Measurements from ENCODE around the gene SEC16A. TPM values are rescaled to one million over a fixed set of nuclear protein-coding genes. Genes with fewer than 3 reads are reported as not detected.

The SEC16A gene
- total and polyA plus RNA-seq, 4 donors = 21.7 to 96.1 (median 66.0) TPM

DNA sequence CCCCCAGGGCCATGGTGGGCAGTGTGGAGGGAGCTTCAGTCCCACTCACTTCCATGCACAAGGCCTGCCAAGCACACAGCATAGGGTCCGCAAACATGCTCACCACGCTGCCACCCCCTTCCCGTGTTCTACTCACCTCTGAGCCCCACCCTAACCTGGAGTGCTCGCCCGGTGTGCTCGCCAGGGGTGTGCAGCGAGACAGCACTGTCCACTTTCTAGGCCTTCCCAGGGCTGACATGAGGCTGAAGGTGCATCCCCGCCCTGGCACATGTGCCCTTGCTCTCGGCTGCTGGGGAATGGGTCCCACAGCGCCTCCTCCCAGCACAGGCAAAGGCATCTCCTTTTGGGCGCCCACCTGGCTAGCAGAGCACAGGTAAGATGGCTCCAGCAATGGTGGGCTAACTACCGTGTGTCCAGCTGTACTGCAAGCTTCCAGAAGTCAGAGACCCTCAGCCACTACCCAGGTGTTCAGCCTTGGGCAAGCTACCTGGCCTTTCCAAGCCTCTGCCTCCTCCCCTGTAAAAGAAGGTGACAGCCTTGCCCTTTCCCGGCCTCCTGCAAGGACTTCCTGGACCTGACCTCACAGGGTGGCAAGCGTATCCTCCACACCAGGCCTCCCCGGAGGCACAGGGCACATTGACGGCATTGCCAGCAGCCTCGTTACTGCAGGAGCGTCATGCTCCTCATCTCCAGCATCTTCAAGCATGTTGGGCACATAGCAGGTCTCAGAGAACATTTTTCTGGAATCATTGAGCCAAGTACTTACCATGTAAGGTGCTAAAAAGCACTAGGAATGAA is 4.2 kb upstream of the SEC16A start:
- H3K36me3 ChIP-seq (ENCODE audit: control insufficient read depth in 4 of 4, insufficient read depth in 3 of 4, low read depth in 1 of 4, low read length in 3 of 4) = no peaks in the 10 kb centered on the region
- no peak for DNase-seq (ENCODE audit: low spot score)
- no peaks in the 10 kb centered on the region for H3K27me3 ChIP-seq (ENCODE audit: control insufficient read depth in 4 of 4, insufficient read depth in 4 of 4, low read length in 3 of 4)
- H3K9me3 ChIP-seq (ENCODE audit: control insufficient read depth in 4 of 4, low read length in 3 of 4) = no peaks in the 10 kb centered on the region
- TF ChIP-seq MAX (IDR thresholded peaks at IDR 0.05) (no peak), NR2F2 (IDR thresholded peaks at IDR 0.05) (no peak), FOXA1 (IDR thresholded peaks at IDR 0.05) (no peak), CTCF (IDR thresholded peaks at IDR 0.05; ENCODE audit: low read depth, low read length, missing input control) (no peak), YY1 (IDR thresholded peaks at IDR 0.05) (no peak)
- TF ChIP-seq, protein P1, sequence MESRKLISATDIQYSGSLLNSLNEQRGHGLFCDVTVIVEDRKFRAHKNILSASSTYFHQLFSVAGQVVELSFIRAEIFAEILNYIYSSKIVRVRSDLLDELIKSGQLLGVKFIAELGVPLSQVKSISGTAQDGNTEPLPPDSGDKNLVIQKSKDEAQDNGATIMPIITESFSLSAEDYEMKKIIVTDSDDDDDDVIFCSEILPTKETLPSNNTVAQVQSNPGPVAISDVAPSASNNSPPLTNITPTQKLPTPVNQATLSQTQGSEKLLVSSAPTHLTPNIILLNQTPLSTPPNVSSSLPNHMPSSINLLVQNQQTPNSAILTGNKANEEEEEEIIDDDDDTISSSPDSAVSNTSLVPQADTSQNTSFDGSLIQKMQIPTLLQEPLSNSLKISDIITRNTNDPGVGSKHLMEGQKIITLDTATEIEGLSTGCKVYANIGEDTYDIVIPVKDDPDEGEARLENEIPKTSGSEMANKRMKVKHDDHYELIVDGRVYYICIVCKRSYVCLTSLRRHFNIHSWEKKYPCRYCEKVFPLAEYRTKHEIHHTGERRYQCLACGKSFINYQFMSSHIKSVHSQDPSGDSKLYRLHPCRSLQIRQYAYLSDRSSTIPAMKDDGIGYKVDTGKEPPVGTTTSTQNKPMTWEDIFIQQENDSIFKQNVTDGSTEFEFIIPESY (IDR thresholded peaks at IDR 0.05) = no peak
- TF ChIP-seq, protein P2, sequence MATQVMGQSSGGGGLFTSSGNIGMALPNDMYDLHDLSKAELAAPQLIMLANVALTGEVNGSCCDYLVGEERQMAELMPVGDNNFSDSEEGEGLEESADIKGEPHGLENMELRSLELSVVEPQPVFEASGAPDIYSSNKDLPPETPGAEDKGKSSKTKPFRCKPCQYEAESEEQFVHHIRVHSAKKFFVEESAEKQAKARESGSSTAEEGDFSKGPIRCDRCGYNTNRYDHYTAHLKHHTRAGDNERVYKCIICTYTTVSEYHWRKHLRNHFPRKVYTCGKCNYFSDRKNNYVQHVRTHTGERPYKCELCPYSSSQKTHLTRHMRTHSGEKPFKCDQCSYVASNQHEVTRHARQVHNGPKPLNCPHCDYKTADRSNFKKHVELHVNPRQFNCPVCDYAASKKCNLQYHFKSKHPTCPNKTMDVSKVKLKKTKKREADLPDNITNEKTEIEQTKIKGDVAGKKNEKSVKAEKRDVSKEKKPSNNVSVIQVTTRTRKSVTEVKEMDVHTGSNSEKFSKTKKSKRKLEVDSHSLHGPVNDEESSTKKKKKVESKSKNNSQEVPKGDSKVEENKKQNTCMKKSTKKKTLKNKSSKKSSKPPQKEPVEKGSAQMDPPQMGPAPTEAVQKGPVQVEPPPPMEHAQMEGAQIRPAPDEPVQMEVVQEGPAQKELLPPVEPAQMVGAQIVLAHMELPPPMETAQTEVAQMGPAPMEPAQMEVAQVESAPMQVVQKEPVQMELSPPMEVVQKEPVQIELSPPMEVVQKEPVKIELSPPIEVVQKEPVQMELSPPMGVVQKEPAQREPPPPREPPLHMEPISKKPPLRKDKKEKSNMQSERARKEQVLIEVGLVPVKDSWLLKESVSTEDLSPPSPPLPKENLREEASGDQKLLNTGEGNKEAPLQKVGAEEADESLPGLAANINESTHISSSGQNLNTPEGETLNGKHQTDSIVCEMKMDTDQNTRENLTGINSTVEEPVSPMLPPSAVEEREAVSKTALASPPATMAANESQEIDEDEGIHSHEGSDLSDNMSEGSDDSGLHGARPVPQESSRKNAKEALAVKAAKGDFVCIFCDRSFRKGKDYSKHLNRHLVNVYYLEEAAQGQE (IDR thresholded peaks at IDR 0.05) = no peak
- H3K9ac ChIP-seq (ENCODE audit: low read depth in 1 of 2, low read length in 2 of 2) = no peak overlapping the region
- H3K4me1 ChIP-seq (ENCODE audit: control insufficient read depth in 4 of 4, insufficient read depth in 4 of 4, low read length in 3 of 4) = peaks cover 12 to 54% (median 38%) of the 10 kb centered on the region in 4 donors
- no peak overlapping the region for H3K4me3 ChIP-seq (ENCODE audit: low read depth in 1 of 3, low read length in 3 of 3)
- H3K27ac ChIP-seq (ENCODE audit: low read depth in 1 of 2, low read length in 2 of 2) = no peak overlapping the region
- WGBS = 93% methylated on average over 18 of the region's 18 CpGs

GRCh38 chr9:136486131-136486530 is 3.3 kb upstream of the SEC16A start:
- Histone ChIP-seq H3K4me1 (ENCODE audit: control insufficient read depth in 4 of 4, insufficient read depth in 4 of 4, low read length in 3 of 4) (peaks cover 17 to 62% (median 46%) of the 10 kb centered on the region in 4 donors), H3K27ac (ENCODE audit: low read depth in 1 of 2, low read length in 2 of 2) (peak overlapping the region; percentile 96 to 100), H3K9me3 (ENCODE audit: control insufficient read depth in 4 of 4, low read length in 3 of 4) (no peaks in the 10 kb centered on the region), H3K36me3 (ENCODE audit: control insufficient read depth in 4 of 4, insufficient read depth in 3 of 4, low read depth in 1 of 4, low read length in 3 of 4) (no peaks in the 10 kb centered on the region), H3K9ac (ENCODE audit: low read depth in 1 of 2, low read length in 2 of 2) (peak overlapping the region; percentile 5 to 46), H3K4me3 (ENCODE audit: low read depth in 1 of 3, low read length in 3 of 3) (no peak overlapping the region), H3K27me3 (ENCODE audit: control insufficient read depth in 4 of 4, insufficient read depth in 4 of 4, low read length in 3 of 4) (no peaks in the 10 kb centered on the region)
- DNase-seq (ENCODE audit: low spot score) = no peak
- 93% methylated on average over 7 of the region's 7 CpGs for WGBS
- TF ChIP-seq, protein P3, sequence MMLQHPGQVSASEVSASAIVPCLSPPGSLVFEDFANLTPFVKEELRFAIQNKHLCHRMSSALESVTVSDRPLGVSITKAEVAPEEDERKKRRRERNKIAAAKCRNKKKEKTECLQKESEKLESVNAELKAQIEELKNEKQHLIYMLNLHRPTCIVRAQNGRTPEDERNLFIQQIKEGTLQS (IDR thresholded peaks at IDR 0.05) = no peak
- TF ChIP-seq YY1 (IDR thresholded peaks at IDR 0.05) = no peak
- no peak for TF ChIP-seq CTCF (IDR thresholded peaks at IDR 0.05; ENCODE audit: low read depth, low read length, missing input control)
- TF ChIP-seq, protein P2 (IDR thresholded peaks at IDR 0.05) = no peak
- TF ChIP-seq GABPA (IDR thresholded peaks at IDR 0.05 in 1 of 2, conservative IDR thresholded peaks at IDR 0.05 in 1 of 2) = no peak
- TF ChIP-seq TAF1 (conservative IDR thresholded peaks at IDR 0.05) = no peak
- TF ChIP-seq, protein P1 (IDR thresholded peaks at IDR 0.05) = no peak
- TF ChIP-seq RXRA (IDR thresholded peaks at IDR 0.05) = no peak
- TF ChIP-seq NR2F2 (IDR thresholded peaks at IDR 0.05) = no peak
- TF ChIP-seq JUND (IDR thresholded peaks at IDR 0.05) = no peak

All from liver (tissue), 9 donors.